A172 (cell line): Measurements from ENCODE around the gene KANK2. TPM values are rescaled to one million over a fixed set of nuclear protein-coding genes. Genes with fewer than 3 reads are reported as not detected.
"Not testable (repeated sequence)": the region's sequence is repeated elsewhere in the genome, so short reads cannot be mapped to it uniquely, and the experiment has no call there.

Source experiments
- DNase-seq: peaks from one replicate; pipeline ENCODE4 v3.0.0-alpha.2; 2015; ENCODE audit warnings: low spot score
- total RNA-seq: library from RNA; depleted of rRNA; stranded (reverse); fragments of >200 nt; shearing (Covaris generic); gene quantifications from 2 replicates; pipeline ENCODE4 v1.2.3, GENCODE V29; 2014; rRNA removed

The KANK2 gene
- total RNA-seq, 1 experiment from 2014 or later = 135 TPM

DNA sequence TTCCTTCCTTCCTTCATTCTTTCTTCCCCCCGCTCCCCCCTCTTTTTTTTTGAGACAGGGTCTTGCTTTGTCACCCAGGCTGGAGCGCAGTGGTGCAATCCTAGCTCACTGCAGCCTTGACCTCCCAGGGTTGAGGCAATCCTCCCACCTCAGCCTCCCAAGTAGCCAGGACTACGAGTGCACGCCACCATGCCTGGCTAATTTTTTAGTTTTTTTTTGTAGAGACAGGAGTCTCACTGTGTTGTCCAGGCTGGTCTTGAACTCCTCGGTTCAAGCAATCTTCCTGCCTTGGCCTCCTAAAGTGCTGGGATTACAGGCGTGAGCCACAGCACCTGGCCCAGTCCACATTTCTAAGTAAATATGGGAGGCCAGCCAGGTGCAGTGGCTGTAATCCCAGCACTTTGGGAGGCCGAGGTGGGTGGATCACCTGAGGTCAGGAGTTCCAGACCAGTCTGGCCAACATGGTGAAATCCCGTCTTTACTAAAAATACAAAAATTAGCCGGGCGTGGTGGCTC is 57.3 kb downstream of the KANK2 start:
- DNase-seq = not testable (repeated sequence)

DNA sequence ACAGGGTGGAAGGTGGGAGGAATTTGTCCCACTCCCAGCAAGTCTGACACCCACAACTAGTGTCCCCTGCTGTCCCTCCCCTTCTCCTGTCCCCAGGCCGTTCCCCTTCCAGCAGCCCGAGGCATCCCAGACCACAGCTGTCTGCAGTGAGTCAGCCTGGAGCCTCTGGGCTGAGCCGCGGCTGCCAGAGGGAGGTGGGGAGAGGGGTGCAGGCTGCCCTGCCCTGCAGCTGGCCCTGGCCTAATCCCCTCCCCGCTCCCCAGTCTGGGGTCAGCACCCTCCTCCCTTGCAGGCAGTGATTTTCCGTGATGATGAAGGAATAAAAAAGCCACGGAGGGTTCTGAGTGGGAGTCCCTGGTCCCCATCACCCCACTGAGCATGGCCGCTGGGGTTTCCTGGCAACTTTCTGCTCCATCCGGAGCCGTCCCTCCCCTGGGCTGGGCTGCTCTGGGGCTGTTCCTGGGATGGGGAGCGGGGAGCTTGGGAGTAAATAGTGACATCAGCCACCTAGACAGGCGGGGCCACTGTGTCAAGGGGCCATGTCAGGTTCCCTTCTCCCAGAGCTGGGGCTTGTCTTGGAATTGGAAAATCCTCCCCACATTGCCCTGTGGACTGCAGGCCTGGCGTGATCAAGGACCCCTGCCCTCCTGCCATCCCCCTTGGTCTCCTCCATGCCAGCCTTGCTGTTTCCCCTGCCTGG is 58.6 kb downstream of the KANK2 start:
- peak; percentile 95 for DNase-seq

- peak; percentile 84 for DNase-seq
These were observed 59.6 kb downstream of the KANK2 start for GRCh38 chr19:11137542-11138384.

DNA sequence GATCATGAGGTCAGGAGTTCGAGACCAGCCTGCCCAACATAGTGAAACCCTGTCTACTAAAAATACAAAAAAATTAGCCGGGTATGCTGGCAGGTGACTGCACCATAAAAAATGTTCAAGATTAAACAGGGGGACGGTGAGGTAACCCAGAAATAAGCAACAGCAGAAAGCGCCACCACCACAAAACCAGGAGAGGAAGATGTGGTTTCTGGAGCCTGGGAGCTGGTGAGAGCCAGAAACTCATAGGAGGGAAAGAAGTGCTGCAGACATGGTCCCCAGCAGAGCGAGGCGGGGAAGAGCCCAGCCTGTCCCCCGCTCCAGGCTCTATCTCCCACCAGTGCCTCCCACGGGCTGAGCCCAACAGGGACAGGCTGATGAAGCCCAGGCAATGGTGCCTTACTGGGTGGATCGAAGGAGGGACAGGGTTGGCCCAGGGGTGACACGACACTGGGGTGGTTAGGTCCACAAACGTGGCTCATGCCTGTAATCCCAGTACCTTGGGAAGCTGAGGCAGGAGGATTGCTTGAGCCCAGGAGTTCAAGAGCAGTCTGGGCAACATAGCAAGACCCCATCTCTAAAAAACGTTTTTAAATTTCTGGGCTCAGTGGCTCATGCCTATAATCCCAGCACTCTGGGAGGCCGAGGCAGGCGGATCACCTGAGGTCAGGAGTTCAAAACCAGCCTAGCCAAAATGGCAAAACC is 60.8 kb downstream of the KANK2 start:
- DNase-seq = peak; percentile 40

DNA sequence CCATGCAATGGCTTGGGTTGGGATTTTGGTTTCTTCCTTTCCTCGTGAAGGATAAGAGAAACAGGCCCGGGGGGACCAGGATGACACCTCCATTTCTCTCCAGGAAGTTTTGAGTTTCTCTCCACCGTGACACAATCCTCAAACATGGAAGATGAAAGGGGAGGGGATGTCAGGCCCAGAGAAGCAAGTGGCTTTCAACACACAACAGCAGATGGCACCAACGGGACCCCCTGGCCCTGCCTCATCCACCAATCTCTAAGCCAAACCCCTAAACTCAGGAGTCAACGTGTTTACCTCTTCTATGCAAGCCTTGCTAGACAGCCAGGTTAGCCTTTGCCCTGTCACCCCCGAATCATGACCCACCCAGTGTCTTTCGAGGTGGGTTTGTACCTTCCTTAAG is 65.9 kb downstream of the KANK2 start:
- DNase-seq = no peak

GRCh38 chr19:11130824-11131455 is 66.4 kb downstream of the KANK2 start:
- DNase-seq = peak; percentile 79

DNA sequence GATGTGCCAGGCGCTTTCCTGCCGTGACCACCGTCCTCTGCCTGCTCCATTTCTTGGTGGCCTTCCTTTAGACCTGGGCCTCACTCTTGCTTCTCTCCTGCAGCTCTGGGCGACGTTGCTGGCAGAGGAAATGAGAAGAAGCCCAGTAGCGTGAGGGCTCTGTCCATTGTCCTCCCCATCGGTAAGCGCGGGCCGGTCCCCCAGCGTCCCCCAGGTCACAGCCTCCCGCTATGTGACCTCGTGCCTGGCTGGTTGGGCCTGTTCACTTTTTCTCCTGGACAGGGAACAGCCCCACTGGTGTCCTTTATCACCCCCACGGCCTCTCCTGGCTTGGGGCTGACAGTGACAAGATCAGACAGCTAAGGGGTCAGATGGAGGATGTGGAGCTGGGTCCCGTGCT is 69.4 kb downstream of the KANK2 start:
- DNase-seq = no peak

DNA sequence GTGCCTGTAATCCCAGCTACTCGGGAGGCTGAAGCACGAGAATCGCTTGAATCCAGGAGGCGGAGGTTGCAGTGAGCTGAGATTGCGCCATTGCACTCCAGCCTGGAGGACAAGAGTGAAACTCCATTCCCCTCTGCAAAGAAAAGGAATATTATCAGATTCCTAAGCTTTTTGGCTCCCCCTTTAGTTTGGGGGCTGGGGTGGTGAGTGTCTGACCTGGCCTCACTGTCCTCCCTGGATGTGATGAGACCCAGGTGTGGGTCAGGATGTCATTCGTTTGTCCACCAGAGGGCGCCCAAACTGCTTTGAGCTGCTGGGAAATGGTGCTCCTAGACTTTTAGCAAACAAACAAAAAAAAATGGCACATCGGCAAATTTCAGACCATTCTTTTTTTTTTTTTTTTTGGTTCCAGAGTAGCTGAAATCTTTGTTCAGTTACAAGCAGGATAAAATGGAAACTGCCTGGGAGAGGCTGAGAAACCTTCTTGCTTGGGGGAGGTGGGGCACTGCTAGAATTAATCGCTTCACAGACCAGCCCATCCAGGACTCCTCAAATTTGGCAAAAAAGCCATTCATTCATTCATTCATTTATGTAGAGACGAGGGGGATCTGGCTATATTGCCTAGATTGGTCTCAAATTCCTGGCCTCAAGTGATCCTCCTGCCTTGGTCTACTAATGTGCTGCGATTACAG is 71.2 kb downstream of the KANK2 start:
- peak; percentile 78 for DNase-seq

GRCh38 chr19:11124157-11124556 is 73.2 kb downstream of the KANK2 start:
- not testable (repeated sequence) for DNase-seq

DNA sequence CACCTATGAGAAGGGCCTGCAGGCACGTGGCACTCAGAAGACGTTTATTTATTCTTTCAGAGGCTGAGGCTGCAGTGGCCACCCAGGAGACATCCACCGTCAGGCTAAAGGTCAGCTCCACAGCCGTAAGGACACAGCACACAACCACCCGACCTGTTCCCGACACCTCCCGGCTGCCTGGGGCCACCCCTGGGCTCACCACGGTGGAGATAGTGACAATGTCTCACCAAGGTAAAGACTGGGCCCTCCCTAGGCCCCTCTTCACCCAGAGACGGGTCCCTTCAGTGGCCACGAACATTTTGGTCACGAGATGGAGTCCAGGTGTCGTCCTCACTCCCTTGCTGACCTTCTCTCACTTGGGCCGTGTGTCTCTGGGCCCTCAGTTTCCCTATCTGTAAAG is 74.2 kb downstream of the KANK2 start:
- DNase-seq = no peak

- DNase-seq = not testable (repeated sequence)
These were observed 75.4 kb downstream of the KANK2 start for GRCh38 chr19:11121963-11122362.

DNA sequence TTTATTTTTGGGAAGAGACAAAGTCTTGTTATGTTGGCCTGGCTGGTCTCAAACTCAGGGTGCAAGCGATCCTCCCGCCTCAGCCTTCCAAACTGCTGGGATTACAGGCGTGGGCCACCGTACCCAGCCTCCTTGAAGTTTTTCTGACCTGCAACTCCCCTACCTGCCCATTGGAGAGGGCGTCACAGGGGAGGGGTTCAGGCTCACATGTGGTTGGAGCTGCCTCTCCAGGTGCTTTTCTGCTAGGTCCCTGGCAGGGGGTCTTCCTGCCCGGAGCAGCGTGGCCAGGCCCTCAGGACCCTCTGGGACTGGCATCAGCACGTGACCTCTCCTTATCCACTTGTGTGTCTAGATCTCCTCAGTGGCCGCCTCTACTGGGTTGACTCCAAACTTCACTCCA is 80.8 kb downstream of the KANK2 start:
- DNase-seq = no peak

DNA sequence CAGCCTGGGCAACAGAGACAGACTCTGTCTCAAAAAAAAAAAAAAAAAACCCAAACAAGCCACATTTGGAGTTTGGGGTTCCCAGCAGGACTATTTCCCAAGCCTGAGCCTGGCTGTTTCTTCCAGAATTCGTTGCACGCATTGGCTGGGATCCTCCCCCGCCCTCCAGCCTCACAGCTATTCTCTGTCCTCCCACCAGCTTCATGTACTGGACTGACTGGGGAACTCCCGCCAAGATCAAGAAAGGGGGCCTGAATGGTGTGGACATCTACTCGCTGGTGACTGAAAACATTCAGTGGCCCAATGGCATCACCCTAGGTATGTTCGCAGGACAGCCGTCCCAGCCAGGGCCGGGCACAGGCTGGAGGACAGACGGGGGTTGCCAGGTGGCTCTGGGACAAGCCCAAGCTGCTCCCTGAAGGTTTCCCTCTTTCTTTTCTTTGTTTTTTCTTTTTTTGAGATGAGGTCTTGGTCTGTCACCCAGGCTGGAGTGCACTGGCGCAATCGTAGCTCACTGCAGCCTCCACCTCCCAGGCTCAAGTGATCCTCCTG is 81.4 kb downstream of the KANK2 start:
- DNase-seq = no peak

- no peak for DNase-seq
These were observed 82.3 kb downstream of the KANK2 start for GRCh38 chr19:11115042-11115441.

Other genes with a start within 250 kb of the KANK2 start
- 130 and 194 TPM in 2 replicates for gene SMARCA4, start 236.5 kb downstream of the KANK2 start, total RNA-seq
- gene LDLR, start 108.1 kb downstream of the KANK2 start, total RNA-seq = 118 and 151 TPM in 2 replicates
- 109 and 113 TPM in 2 replicates for gene SPC24, start 41.8 kb downstream of the KANK2 start, total RNA-seq
- not detected in 2 replicates for gene ANGPTL8, start 42.1 kb upstream of the KANK2 start, total RNA-seq
- gene DOCK6, start 65.0 kb upstream of the KANK2 start, total RNA-seq = 3.8 and 4.4 TPM in 2 replicates
- not detected in 2 replicates for gene TSPAN16, start 98.6 kb upstream of the KANK2 start, total RNA-seq
- gene RAB3D, start 142.1 kb upstream of the KANK2 start, total RNA-seq = 1.3 and 2.6 TPM in 2 replicates
- 54.9 and 114 TPM in 2 replicates for gene TMEM205, start 148.7 kb upstream of the KANK2 start, total RNA-seq
- 1.3 and 10.1 TPM in 2 replicates for gene CCDC159, start 149.0 kb upstream of the KANK2 start, total RNA-seq
- gene PLPPR2, start 157.9 kb upstream of the KANK2 start, total RNA-seq = 15.7 and 19.4 TPM in 2 replicates
- 0.65 and 1.6 TPM in 2 replicates for gene SWSAP1, start 177.1 kb upstream of the KANK2 start, total RNA-seq
- gene EPOR, start 186.8 kb upstream of the KANK2 start, total RNA-seq = 3.7 and 5.3 TPM in 2 replicates
- 4.8 and 11.1 TPM in 2 replicates for gene RGL3, start 221.8 kb upstream of the KANK2 start, total RNA-seq
- 1.5 and 6.1 TPM in 2 replicates for gene ODAD3, start 237.6 kb upstream of the KANK2 start, total RNA-seq
- gene PRKCSH, start 238.1 kb upstream of the KANK2 start, total RNA-seq = 149 and 173 TPM in 2 replicates